SK-N-SH (cell line): ENCODE results near the gene RPS19. TPM values are rescaled to one million over a fixed set of nuclear protein-coding genes. Genes with fewer than 3 reads are reported as not detected.

Source experiments
- CTCF ChIA-PET: fragments of 300-600, 350-600 bp; formaldehyde crosslinking; extraction: SDS; loops from one replicate; lab custom pipeline; 2021; lab: Yijun Ruan, JAX
- POLR2A ChIA-PET: fragments of 350-600 bp; sonication (Branson Sonifier 250); formaldehyde crosslinking; extraction: SDS; loops from one replicate; lab custom pipeline; 2020; ENCODE audit warnings: antibody characterized with exemption, inconsistent platforms; lab: Yijun Ruan, JAX
- DNase-seq: peaks from one replicate; pipeline ENCODE4 v3.0.0; 2012
- H2AFZ ChIP-seq: fragments of 200-600 bp; sonication (generic); 2 replicates; pipeline ENCODE4 v1.8.1; 2016; ENCODE audit warnings: antibody characterized with exemption, mild to moderate bottlenecking, low read depth
- H3F3A ChIP-seq: fragments of 200-600 bp; sonication (generic); replicated peaks from 2 replicates; pipeline ENCODE3; 2016; ENCODE audit warnings: antibody characterized with exemption, mild to moderate bottlenecking; ENCODE audit not compliant: insufficient read depth
- H3K27ac ChIP-seq, 2 experiments: fragments of 200-500 bp in 1 of 2; fragments of 200-600 bp in 1 of 2; sonication (Bioruptor generic) in 1 of 2; sonication (generic), shearing (Covaris generic) in 1 of 2; 2 replicates each; pipeline versions ENCODE4 v1.5.1 to v1.6.1; 2014 to 2016; ENCODE audit warnings: low read depth in 2 of 2, inconsistent platforms in 1 of 2, low read length in 1 of 2, mild to moderate bottlenecking in 1 of 2, mixed read lengths in 1 of 2
- H3K27me3 ChIP-seq: fragments of 200-600 bp; sonication (generic), shearing (Covaris generic); 2 replicates; pipeline ENCODE4 v1.6.1; 2016; ENCODE audit warnings: mixed run types; ENCODE audit not compliant: insufficient read depth
- H3K36me3 ChIP-seq, 2 experiments: fragments of 200-500 bp in 1 of 2; fragments of 200-600 bp in 1 of 2; sonication (Bioruptor generic) in 1 of 2; sonication (generic) in 1 of 2; replicated peaks in 1 of 2; 2 replicates each; pipeline versions ENCODE3 to v1.5.1; 2014 to 2016; ENCODE audit warnings: low read length in 1 of 2, mild to moderate bottlenecking in 1 of 2; ENCODE audit not compliant: insufficient read depth in 2 of 2, control insufficient read depth in 1 of 2
- H3K4me1 ChIP-seq, 2 experiments: fragments of 200-500 bp in 1 of 2; fragments of 200-600 bp in 1 of 2; sonication (Bioruptor generic) in 1 of 2; sonication (generic), shearing (Covaris generic) in 1 of 2; 2 replicates each; pipeline versions ENCODE4 v1.5.1 to v1.6.1; 2014 to 2016; ENCODE audit warnings: low read depth in 1 of 2, low read length in 1 of 2, mixed run types in 1 of 2; ENCODE audit not compliant: insufficient read depth in 2 of 2, control insufficient read depth in 1 of 2
- H3K4me2 ChIP-seq: fragments of 200-600 bp; sonication (generic), shearing (Covaris generic); 2 replicates; pipeline ENCODE4 v1.6.1; 2017; ENCODE audit warnings: mixed run types
- H3K4me3 ChIP-seq, 2 experiments: fragments of 200-500 bp in 1 of 2; fragments of 200-600 bp in 1 of 2; sonication (Bioruptor generic) in 1 of 2; sonication (generic), shearing (Covaris generic) in 1 of 2; 2 replicates each; pipeline versions ENCODE4 v1.5.1 to v1.8.1; 2014 to 2016; ENCODE audit warnings: low read depth in 2 of 2, inconsistent platforms in 1 of 2, low read length in 1 of 2, mild to moderate bottlenecking in 1 of 2, mixed read lengths in 1 of 2, moderate library complexity in 1 of 2
- H3K79me2 ChIP-seq: fragments of 200-600 bp; sonication (generic); 2 replicates; pipeline ENCODE4 v1.8.1; 2017; ENCODE audit warnings: mild to moderate bottlenecking; ENCODE audit not compliant: insufficient read depth
- H3K9ac ChIP-seq: fragments of 200-600 bp; sonication (generic); 2 replicates; pipeline ENCODE4 v1.6.1; 2017; ENCODE audit warnings: mixed run types
- H3K9me2 ChIP-seq: fragments of 200-600 bp; sonication (generic); 2 replicates; pipeline ENCODE4 v1.6.1; 2017; ENCODE audit warnings: mixed run types
- H3K9me3 ChIP-seq: fragments of 200-600 bp; sonication (generic); 2 replicates; pipeline ENCODE4 v1.6.1; 2017; ENCODE audit warnings: mixed run types, mild to moderate bottlenecking, moderate library complexity
- H4K20me1 ChIP-seq: fragments of 200-600 bp; sonication (generic); 2 replicates; pipeline ENCODE4 v1.6.1; 2017; ENCODE audit warnings: mild to moderate bottlenecking, mixed run types; ENCODE audit not compliant: insufficient read depth
- CHD2 ChIP-seq: fragments of 150-350 bp; IDR thresholded peaks from 2 replicates; pipeline ENCODE4 v1.6.1; 2018; ENCODE audit warnings: low read length; ENCODE audit not compliant: partially characterized antibody
- ELF1 ChIP-seq: IDR thresholded peaks from 2 replicates; pipeline ENCODE4 v1.4.0; 2012
- EP300 ChIP-seq, 2 experiments: IDR thresholded peaks; 2 replicates each; pipeline versions ENCODE4 v1.4.0 to v1.6.1; 2012; ENCODE audit warnings: borderline replicate concordance in 1 of 2, low read depth in 1 of 2, low read length in 1 of 2
- FOXM1 ChIP-seq: IDR thresholded peaks from 2 replicates; pipeline ENCODE4 v1.4.0; 2012; ENCODE audit warnings: low read depth, mild to moderate bottlenecking
- GABPA ChIP-seq: IDR thresholded peaks from 2 replicates; pipeline ENCODE4 v1.4.0; 2012; ENCODE audit warnings: low read depth, mild to moderate bottlenecking
- GATA2 ChIP-seq: sonication (generic); formaldehyde crosslinking; IDR thresholded peaks from 2 replicates; pipeline ENCODE4 v1.5.0; 2020; ENCODE audit warnings: mild to moderate bottlenecking, missing genetic modification reagents
- JUND ChIP-seq: IDR thresholded peaks from 2 replicates; pipeline ENCODE4 v1.4.0; 2012
- MEF2A ChIP-seq: IDR thresholded peaks from 2 replicates; pipeline ENCODE4 v1.4.0; 2012; ENCODE audit warnings: low read depth, borderline replicate concordance
- NFIC ChIP-seq: IDR thresholded peaks from 2 replicates; pipeline ENCODE4 v1.4.0; 2012; ENCODE audit warnings: borderline replicate concordance
- RAD21 ChIP-seq: IDR thresholded peaks from 2 replicates; pipeline ENCODE4 v1.6.1; 2012; ENCODE audit warnings: mild to moderate bottlenecking, low read length
- RXRA ChIP-seq: IDR thresholded peaks from 2 replicates; pipeline ENCODE4 v1.4.0; 2012; ENCODE audit warnings: low read depth, mild to moderate bottlenecking, borderline replicate concordance
- SMC3 ChIP-seq: IDR thresholded peaks from 2 replicates; pipeline ENCODE4 v1.6.1; 2012; ENCODE audit warnings: low read depth, low read length, improper control_type of control experiment
- TAF1 ChIP-seq: IDR thresholded peaks from 2 replicates; pipeline ENCODE4 v1.6.1; 2012; ENCODE audit warnings: low read depth, mild to moderate bottlenecking, low read length, moderate library complexity, borderline replicate concordance
- TEAD4 ChIP-seq: IDR thresholded peaks from 2 replicates; pipeline ENCODE4 v1.4.0; 2012; ENCODE audit warnings: mild to moderate bottlenecking, borderline replicate concordance; ENCODE audit not compliant: insufficient read depth
- WGBS: methylation state at CpG from one replicate; pipeline ENCODE4 v1.1.6; 2017; ENCODE audit warnings: low lambda C conversion rate; 5-methylcytosine and 5-hydroxymethylcytosine counted together
- polyA plus RNA-seq, 3 experiments: library from polyadenylated mRNA; depleted of rRNA; stranded (reverse); fragments of >200 nt; gene quantifications; 2 replicates each; pipeline ENCODE4 v1.2.3, GENCODE V29; 2012
- TF ChIP-seq, protein P1 (sequence below): IDR thresholded peaks from 2 replicates; pipeline ENCODE4 v1.4.0; 2012; ENCODE audit warnings: low read depth, borderline replicate concordance
- TF ChIP-seq, protein P2 (sequence below): fragments of 150-350 bp; IDR thresholded peaks from 2 replicates; pipeline ENCODE4 v1.6.1; 2016; ENCODE audit warnings: mild to moderate bottlenecking, low read depth, low read length
- TF ChIP-seq, protein P3 (sequence below): IDR thresholded peaks from 2 replicates; pipeline ENCODE4; 2012
- TF ChIP-seq, protein P4 (sequence below): IDR thresholded peaks from 2 replicates; pipeline ENCODE4 v1.6.1; 2012; ENCODE audit warnings: mild to moderate bottlenecking, low read depth, low read length, moderate library complexity
- TF ChIP-seq, protein P5 (sequence below): IDR thresholded peaks from 2 replicates; pipeline ENCODE4 v1.4.0; 2012; ENCODE audit warnings: low read depth

RPS19 gene
- polyA plus RNA-seq, 1 of the 3 experiments (the other 2 are of a cell fraction): 2,819 TPM

DNA sequence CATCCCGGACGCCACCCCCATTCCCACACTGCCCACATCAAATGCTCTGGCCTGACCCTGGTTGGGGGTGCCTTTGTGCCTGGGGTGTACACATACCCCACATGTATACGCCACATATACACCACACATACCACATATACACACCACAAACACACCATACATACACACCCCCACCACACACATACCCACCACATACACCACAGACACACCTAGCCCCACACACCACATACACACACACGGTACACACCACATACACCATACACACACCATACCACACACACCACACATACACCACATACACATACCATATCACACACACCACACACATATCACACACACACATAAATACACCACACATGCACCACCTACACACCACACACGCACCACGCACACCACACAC is 58.0 kb downstream of the RPS19 start:
- ChIA-PET CTCF (no interaction called here), POLR2A (no interaction called here)
- H3K9me3 ChIP-seq: no peaks in the 10 kb centered on the region
- DNase-seq: no peak
- no peak overlapping the region for H3K4me2 ChIP-seq
- H3F3A ChIP-seq: no peaks in the 10 kb centered on the region
- no peak overlapping the region for H2AFZ ChIP-seq
- WGBS: 74% methylated on average over 6 of the region's 6 CpGs
- H3K9me2 ChIP-seq: no peaks in the 10 kb centered on the region
- H3K4me1 ChIP-seq: no peaks in the 10 kb centered on the region; a peak in 1 of 4 replicates
- no peak overlapping the region for H3K4me3 ChIP-seq
- peaks cover 29% of the 10 kb centered on the region for H3K27me3 ChIP-seq
- H3K79me2 ChIP-seq: no peaks in the 10 kb centered on the region
- H3K27ac ChIP-seq: no peak overlapping the region
- no peaks in the 10 kb centered on the region for H3K36me3 ChIP-seq
- H4K20me1 ChIP-seq: no peaks in the 10 kb centered on the region
- no peak overlapping the region for H3K9ac ChIP-seq
- TF ChIP-seq, protein P1, sequence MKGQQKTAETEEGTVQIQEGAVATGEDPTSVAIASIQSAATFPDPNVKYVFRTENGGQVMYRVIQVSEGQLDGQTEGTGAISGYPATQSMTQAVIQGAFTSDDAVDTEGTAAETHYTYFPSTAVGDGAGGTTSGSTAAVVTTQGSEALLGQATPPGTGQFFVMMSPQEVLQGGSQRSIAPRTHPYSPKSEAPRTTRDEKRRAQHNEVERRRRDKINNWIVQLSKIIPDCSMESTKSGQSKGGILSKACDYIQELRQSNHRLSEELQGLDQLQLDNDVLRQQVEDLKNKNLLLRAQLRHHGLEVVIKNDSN: no peak
- TF ChIP-seq EP300 (IDR thresholded peaks at IDR 0.05; ENCODE audit: borderline replicate concordance in 1 of 2, low read depth in 1 of 2, low read length in 1 of 2) (no peak), SMC3 (no peak), NFIC (no peak), CHD2 (no peak), MEF2A (no peak), JUND (no peak)
- TF ChIP-seq, protein P2, sequence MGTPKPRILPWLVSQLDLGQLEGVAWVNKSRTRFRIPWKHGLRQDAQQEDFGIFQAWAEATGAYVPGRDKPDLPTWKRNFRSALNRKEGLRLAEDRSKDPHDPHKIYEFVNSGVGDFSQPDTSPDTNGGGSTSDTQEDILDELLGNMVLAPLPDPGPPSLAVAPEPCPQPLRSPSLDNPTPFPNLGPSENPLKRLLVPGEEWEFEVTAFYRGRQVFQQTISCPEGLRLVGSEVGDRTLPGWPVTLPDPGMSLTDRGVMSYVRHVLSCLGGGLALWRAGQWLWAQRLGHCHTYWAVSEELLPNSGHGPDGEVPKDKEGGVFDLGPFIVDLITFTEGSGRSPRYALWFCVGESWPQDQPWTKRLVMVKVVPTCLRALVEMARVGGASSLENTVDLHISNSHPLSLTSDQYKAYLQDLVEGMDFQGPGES: no peak

DNA sequence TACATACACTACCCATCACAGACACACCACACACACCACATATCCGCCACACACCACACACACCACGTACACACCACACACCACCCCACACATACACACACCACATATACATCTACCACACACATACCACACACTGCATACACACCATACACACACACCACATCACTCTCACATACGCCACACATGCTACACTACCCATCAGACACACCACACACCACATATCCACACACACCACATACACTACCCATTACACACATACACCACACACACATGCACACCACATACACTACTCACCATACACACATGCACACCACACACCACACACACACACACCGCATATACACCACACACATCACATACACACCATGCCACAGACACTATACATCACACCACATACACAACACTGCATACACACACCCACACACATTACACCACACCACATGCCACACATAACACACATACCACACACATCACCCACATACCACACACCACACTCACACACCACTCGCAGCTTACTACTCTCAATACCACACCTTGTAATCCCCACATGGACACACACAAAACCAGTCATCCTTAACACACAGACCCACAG is 58.7 kb downstream of the RPS19 start:
- Histone ChIP-seq H3K9me3 (no peaks in the 10 kb centered on the region), H3K27ac (no peak overlapping the region), H2AFZ (no peak overlapping the region), H3K27me3 (peaks cover 23% of the 10 kb centered on the region), H3K4me3 (no peak overlapping the region), H3F3A (no peaks in the 10 kb centered on the region), H3K9me2 (no peaks in the 10 kb centered on the region), H3K4me1 (no peaks in the 10 kb centered on the region; a peak in 1 of 4 replicates), H3K79me2 (no peaks in the 10 kb centered on the region), H3K4me2 (no peak overlapping the region), H3K36me3 (no peaks in the 10 kb centered on the region), H3K9ac (no peak overlapping the region), H4K20me1 (no peaks in the 10 kb centered on the region)
- ChIA-PET CTCF (interaction anchor here (0.8 to 1.3 kb wide), 3 partner anchors 16 to 46 kb away, joined by 3 to 5 read pairs (median 3); no protein-coding TSS in a partner anchor), POLR2A (no interaction called here)
- 82% methylated on average over 5 of the region's 5 CpGs for WGBS
- no peak for DNase-seq
- TF ChIP-seq, protein P2: no peak
- no peak for TF ChIP-seq SMC3
- TF ChIP-seq ELF1: no peak
- TF ChIP-seq RAD21: no peak
- no peak for TF ChIP-seq GABPA
- TF ChIP-seq FOXM1: no peak
- TF ChIP-seq TAF1: no peak
- TF ChIP-seq GATA2 (CRISPR knock-in tag): no peak
- TF ChIP-seq TEAD4: no peak
- TF ChIP-seq MEF2A: no peak
- TF ChIP-seq, protein P3, sequence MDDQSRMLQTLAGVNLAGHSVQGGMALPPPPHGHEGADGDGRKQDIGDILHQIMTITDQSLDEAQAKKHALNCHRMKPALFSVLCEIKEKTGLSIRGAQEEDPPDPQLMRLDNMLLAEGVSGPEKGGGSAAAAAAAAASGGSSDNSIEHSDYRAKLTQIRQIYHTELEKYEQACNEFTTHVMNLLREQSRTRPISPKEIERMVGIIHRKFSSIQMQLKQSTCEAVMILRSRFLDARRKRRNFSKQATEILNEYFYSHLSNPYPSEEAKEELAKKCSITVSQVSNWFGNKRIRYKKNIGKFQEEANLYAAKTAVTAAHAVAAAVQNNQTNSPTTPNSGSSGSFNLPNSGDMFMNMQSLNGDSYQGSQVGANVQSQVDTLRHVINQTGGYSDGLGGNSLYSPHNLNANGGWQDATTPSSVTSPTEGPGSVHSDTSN: no peak
- TF ChIP-seq, protein P4, sequence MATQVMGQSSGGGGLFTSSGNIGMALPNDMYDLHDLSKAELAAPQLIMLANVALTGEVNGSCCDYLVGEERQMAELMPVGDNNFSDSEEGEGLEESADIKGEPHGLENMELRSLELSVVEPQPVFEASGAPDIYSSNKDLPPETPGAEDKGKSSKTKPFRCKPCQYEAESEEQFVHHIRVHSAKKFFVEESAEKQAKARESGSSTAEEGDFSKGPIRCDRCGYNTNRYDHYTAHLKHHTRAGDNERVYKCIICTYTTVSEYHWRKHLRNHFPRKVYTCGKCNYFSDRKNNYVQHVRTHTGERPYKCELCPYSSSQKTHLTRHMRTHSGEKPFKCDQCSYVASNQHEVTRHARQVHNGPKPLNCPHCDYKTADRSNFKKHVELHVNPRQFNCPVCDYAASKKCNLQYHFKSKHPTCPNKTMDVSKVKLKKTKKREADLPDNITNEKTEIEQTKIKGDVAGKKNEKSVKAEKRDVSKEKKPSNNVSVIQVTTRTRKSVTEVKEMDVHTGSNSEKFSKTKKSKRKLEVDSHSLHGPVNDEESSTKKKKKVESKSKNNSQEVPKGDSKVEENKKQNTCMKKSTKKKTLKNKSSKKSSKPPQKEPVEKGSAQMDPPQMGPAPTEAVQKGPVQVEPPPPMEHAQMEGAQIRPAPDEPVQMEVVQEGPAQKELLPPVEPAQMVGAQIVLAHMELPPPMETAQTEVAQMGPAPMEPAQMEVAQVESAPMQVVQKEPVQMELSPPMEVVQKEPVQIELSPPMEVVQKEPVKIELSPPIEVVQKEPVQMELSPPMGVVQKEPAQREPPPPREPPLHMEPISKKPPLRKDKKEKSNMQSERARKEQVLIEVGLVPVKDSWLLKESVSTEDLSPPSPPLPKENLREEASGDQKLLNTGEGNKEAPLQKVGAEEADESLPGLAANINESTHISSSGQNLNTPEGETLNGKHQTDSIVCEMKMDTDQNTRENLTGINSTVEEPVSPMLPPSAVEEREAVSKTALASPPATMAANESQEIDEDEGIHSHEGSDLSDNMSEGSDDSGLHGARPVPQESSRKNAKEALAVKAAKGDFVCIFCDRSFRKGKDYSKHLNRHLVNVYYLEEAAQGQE: no peak
- TF ChIP-seq, protein P5, sequence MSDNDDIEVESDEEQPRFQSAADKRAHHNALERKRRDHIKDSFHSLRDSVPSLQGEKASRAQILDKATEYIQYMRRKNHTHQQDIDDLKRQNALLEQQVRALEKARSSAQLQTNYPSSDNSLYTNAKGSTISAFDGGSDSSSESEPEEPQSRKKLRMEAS: no peak
- no peak for TF ChIP-seq RXRA
- TF ChIP-seq EP300 (IDR thresholded peaks at IDR 0.05; ENCODE audit: borderline replicate concordance in 1 of 2, low read depth in 1 of 2, low read length in 1 of 2): no peak
